ENCODE data around the gene APOBEC3C. TPM values are rescaled to one million over a fixed set of nuclear protein-coding genes. Genes with fewer than 3 reads are reported as not detected.
"Not testable (repeated sequence)": the region's sequence is repeated elsewhere in the genome, so short reads cannot be mapped to it uniquely, and the experiment has no call there.

Gene APOBEC3C
- total RNA-seq, 4 donors from 2014 or later, result 4.1 to 35.5 (median 4.4) TPM

- Histone ChIP-seq H3K36me3 (no peaks in the 10 kb centered on the region), H3K4me3 (no peak overlapping the region), H3K9me3 (no peaks in the 10 kb centered on the region), H3K27ac (no peak overlapping the region), H3K27me3 (no peaks in the 10 kb centered on the region), H3K4me1 (peaks cover 0 to 9% (median 5%) of the 10 kb centered on the region in 4 donors)
- DNase-seq, result no peak
- TF ChIP-seq CTCF (IDR thresholded peaks at IDR 0.05), result no peak
- TF ChIP-seq POLR2A (IDR thresholded peaks at IDR 0.05), result no peak
Measured at GRCh38 chr22:38987171-38987895, 26.7 kb upstream of the APOBEC3C start.

GRCh38 chr22:38989466-38989865 is 24.6 kb upstream of the APOBEC3C start:
- H3K9me3 ChIP-seq, result no peaks in the 10 kb centered on the region
- H3K4me1 ChIP-seq, result peaks cover 0 to 5% (median 0%) of the 10 kb centered on the region in 4 donors
- H3K4me3 ChIP-seq, result no peak overlapping the region
- H3K27me3 ChIP-seq, result no peaks in the 10 kb centered on the region
- no peak overlapping the region for H3K27ac ChIP-seq
- TF ChIP-seq CTCF (IDR thresholded peaks at IDR 0.05) (no peak), POLR2A (IDR thresholded peaks at IDR 0.05) (no peak)
- H3K36me3 ChIP-seq, result no peaks in the 10 kb centered on the region
- DNase-seq, result no peak

GRCh38 chr22:38992871-38993371 is 21.1 kb upstream of the APOBEC3C start:
- H3K9me3 ChIP-seq, H3K4me1 ChIP-seq, H3K27ac ChIP-seq, H3K27me3 ChIP-seq, DNase-seq, H3K36me3 ChIP-seq, H3K4me3 ChIP-seq: not testable (repeated sequence)

GRCh38 chr22:38996105-38996504 is 18.0 kb upstream of the APOBEC3C start:
- TF ChIP-seq POLR2A (IDR thresholded peaks at IDR 0.05), result no peak
- no peak for TF ChIP-seq CTCF (IDR thresholded peaks at IDR 0.05)
- DNase-seq, result no peak
- no peaks in the 10 kb centered on the region for H3K27me3 ChIP-seq
- H3K4me3 ChIP-seq, result no peak overlapping the region
- H3K27ac ChIP-seq, result no peak overlapping the region
- H3K36me3 ChIP-seq, result no peaks in the 10 kb centered on the region
- peaks cover 0 to 5% (median 0%) of the 10 kb centered on the region in 4 donors for H3K9me3 ChIP-seq
- H3K4me1 ChIP-seq, result no peaks in the 10 kb centered on the region

GRCh38 chr22:38997518-38997917 is 16.5 kb upstream of the APOBEC3C start:
- Histone ChIP-seq H3K36me3 (no peaks in the 10 kb centered on the region), H3K4me1 (no peaks in the 10 kb centered on the region), H3K4me3 (no peak overlapping the region), H3K27me3 (no peaks in the 10 kb centered on the region), H3K27ac (no peak overlapping the region), H3K9me3 (peaks cover 0 to 5% (median 0%) of the 10 kb centered on the region in 4 donors)
- TF ChIP-seq POLR2A (IDR thresholded peaks at IDR 0.05), result no peak
- no peak for TF ChIP-seq CTCF (IDR thresholded peaks at IDR 0.05)
- no peak for DNase-seq

- TF ChIP-seq POLR2A (IDR thresholded peaks at IDR 0.05), result no peak
- TF ChIP-seq CTCF (IDR thresholded peaks at IDR 0.05), result peak; percentile 51 to 73 (median 71)
- Histone ChIP-seq H3K4me1 (no peaks in the 10 kb centered on the region), H3K9me3 (peaks cover 0 to 2% (median 0%) of the 10 kb centered on the region in 4 donors), H3K27ac (no peak overlapping the region), H3K4me3 (no peak overlapping the region), H3K27me3 (no peaks in the 10 kb centered on the region), H3K36me3 (no peaks in the 10 kb centered on the region)
- peak; percentile 63 to 91 (median 79) for DNase-seq
Measured at GRCh38 chr22:39003165-39003638, 10.9 kb upstream of the APOBEC3C start.
